NCI-H748 treated with DMSO at 0.1 percent for 48 hours (cell line): ENCODE data around the gene SPOP.
"Not testable (repeated sequence)": the region's sequence is repeated elsewhere in the genome, so short reads cannot be mapped to it uniquely, and the experiment has no call there.

Experiments used
- DNase-seq: peaks from one replicate; lab custom pipeline; 2025; lab: John Stamatoyannopoulos, UW

SPOP gene

GRCh38 chr17:49571764-49572163 lies 106.1 kb downstream of the SPOP start:
- DNase-seq = no peak

- no peak for DNase-seq
Measured at GRCh38 chr17:49571283-49571682, 106.6 kb downstream of the SPOP start.

GRCh38 chr17:49570540-49571242 lies 107.2 kb downstream of the SPOP start:
- DNase-seq = no peak

GRCh38 chr17:49568695-49569047 lies 109.2 kb downstream of the SPOP start:
- not testable (repeated sequence) for DNase-seq

GRCh38 chr17:49567871-49568694 lies 109.8 kb downstream of the SPOP start:
- DNase-seq = peak; percentile 41

GRCh38 chr17:49567104-49567521 lies 110.8 kb downstream of the SPOP start:
- no peak for DNase-seq

- DNase-seq = no peak
Measured at GRCh38 chr17:49566668-49567071, 111.2 kb downstream of the SPOP start.

GRCh38 chr17:49565948-49566491 lies 111.9 kb downstream of the SPOP start:
- DNase-seq = no peak

- no peak for DNase-seq
Measured at GRCh38 chr17:49564638-49565037, 113.3 kb downstream of the SPOP start.

- DNase-seq = peak; percentile 26
Measured at GRCh38 chr17:49557312-49558024, 120.4 kb downstream of the SPOP start.

GRCh38 chr17:49556223-49556943 lies 121.5 kb downstream of the SPOP start:
- DNase-seq = peak; percentile 18

GRCh38 chr17:49555495-49556222 lies 122.2 kb downstream of the SPOP start:
- DNase-seq = no peak

- DNase-seq = no peak
Measured at GRCh38 chr17:49554694-49555494, 123.0 kb downstream of the SPOP start.

- DNase-seq = no peak
Measured at GRCh38 chr17:49553676-49554335, 124.1 kb downstream of the SPOP start.

GRCh38 chr17:49552070-49552751 lies 125.7 kb downstream of the SPOP start:
- no peak for DNase-seq

GRCh38 chr17:49551221-49552069 lies 126.5 kb downstream of the SPOP start:
- no peak for DNase-seq

GRCh38 chr17:49550764-49551163 lies 127.1 kb downstream of the SPOP start:
- DNase-seq = not testable (repeated sequence)
